ENCODE results near the gene PPEF1. TPM values are rescaled to one million over a fixed set of nuclear protein-coding genes. Genes with fewer than 3 reads are reported as not detected.
A peak's percentile ranks its signal among the peaks of the same experiment; 100 is the strongest.

PPEF1 gene
- total RNA-seq, 1 experiment from 2014 or later, result not detected

- H3K9ac ChIP-seq (ENCODE audit: low read length), result peak overlapping the region; percentile 66
- no peak for TF ChIP-seq EZH2phosphoT487 (IDR thresholded peaks at IDR 0.05; ENCODE audit: borderline replicate concordance, low read length)
- no peak for TF ChIP-seq CTCF (conservative IDR thresholded peaks at IDR 0.05; ENCODE audit: low read depth, low read length)
- TF ChIP-seq EZH2 (IDR thresholded peaks at IDR 0.05; ENCODE audit: low read length, unreplicated experiment), result no peak
- BruUV-seq (replicated peaks), result no TSS peak
- H3K79me2 ChIP-seq (ENCODE audit: low read length), result no peaks in the 10 kb centered on the region
- peak overlapping the region; percentile 91 for H3K4me3 ChIP-seq (ENCODE audit: low read length)
- H2AFZ ChIP-seq (ENCODE audit: low read length), result peak overlapping the region; percentile 98
- H3K4me1 ChIP-seq (ENCODE audit: insufficient read depth, low read length), result peaks cover 4% of the 10 kb centered on the region; the same call in 1 of the 2 replicates
- H3K4me2 ChIP-seq (ENCODE audit: low read length), result peak overlapping the region; percentile 90
- H3K27ac ChIP-seq (ENCODE audit: low read length), result no peak overlapping the region
- CTCF ChIA-PET, result no interaction called here
- no peaks in the 10 kb centered on the region for H3F3A ChIP-seq (ENCODE audit: low read length, unreplicated experiment)
- no peaks in the 10 kb centered on the region for H3K36me3 ChIP-seq (ENCODE audit: low read depth, low read length)
- H3K27me3 ChIP-seq (ENCODE audit: low read length), result no peaks in the 10 kb centered on the region
- ATAC-seq (peak; percentile 47), DNase-seq (no peak)
- H3K9me2 ChIP-seq (replicated peaks; ENCODE audit: low read length), result no peaks in the 10 kb centered on the region
- intact Hi-C loops (cut with micrococcal nuclease), result loop anchor here (1.0 kb wide), 2 partner anchors 212 to 249 kb away; partner anchors contain the start of gene CDKL5
- no peaks in the 10 kb centered on the region for H3K9me3 ChIP-seq (ENCODE audit: low read length)
- no peaks in the 10 kb centered on the region for H4K20me1 ChIP-seq (ENCODE audit: low read length)
- POLR2A ChIA-PET (ENCODE audit: unreplicated experiment), result no interaction called here
Observed at GRCh38 chrX:18674417-18674787, 33.0 kb upstream of the PPEF1 start.

GRCh38 chrX:18674788-18675735 lies 32.4 kb upstream of the PPEF1 start:
- H3K27me3 ChIP-seq (ENCODE audit: low read length), result no peaks in the 10 kb centered on the region
- H3K4me3 ChIP-seq (ENCODE audit: low read length), result peak overlapping the region; percentile 91
- peak overlapping the region; percentile 98 for H2AFZ ChIP-seq (ENCODE audit: low read length)
- POLR2A ChIA-PET (ENCODE audit: unreplicated experiment), result no interaction called here
- TF ChIP-seq EZH2 (IDR thresholded peaks at IDR 0.05; ENCODE audit: low read length, unreplicated experiment) (no peak), CTCF (conservative IDR thresholded peaks at IDR 0.05; ENCODE audit: low read depth, low read length) (no peak), EZH2phosphoT487 (IDR thresholded peaks at IDR 0.05; ENCODE audit: borderline replicate concordance, low read length) (no peak)
- H3K4me1 ChIP-seq (ENCODE audit: insufficient read depth, low read length), result peaks cover 4% of the 10 kb centered on the region; the same call in 1 of the 2 replicates
- CTCF ChIA-PET, result no interaction called here
- intact Hi-C loops (cut with micrococcal nuclease), result loop anchor here (1.0 kb wide), 2 partner anchors 211 to 250 kb away; partner anchors contain the start of gene CDKL5
- H3K9ac ChIP-seq (ENCODE audit: low read length), result peak overlapping the region; percentile 77
- H3K4me2 ChIP-seq (ENCODE audit: low read length), result peak overlapping the region; percentile 90
- H4K20me1 ChIP-seq (ENCODE audit: low read length), result no peaks in the 10 kb centered on the region
- peak overlapping the region; percentile 30; the same call in 1 of the 2 replicates for H3K27ac ChIP-seq (ENCODE audit: low read length)
- no peaks in the 10 kb centered on the region for H3K9me2 ChIP-seq (replicated peaks; ENCODE audit: low read length)
- BruUV-seq (replicated peaks), result TSS peak; percentile 67
- H3K9me3 ChIP-seq (ENCODE audit: low read length), result no peaks in the 10 kb centered on the region
- H3F3A ChIP-seq (ENCODE audit: low read length, unreplicated experiment), result no peaks in the 10 kb centered on the region
- ATAC-seq (peak; percentile 82), DNase-seq (peak; percentile 86)
- H3K79me2 ChIP-seq (ENCODE audit: low read length), result no peaks in the 10 kb centered on the region
- H3K36me3 ChIP-seq (ENCODE audit: low read depth, low read length), result no peaks in the 10 kb centered on the region

- Histone ChIP-seq H3K4me1 (ENCODE audit: insufficient read depth, low read length) (peaks cover 4% of the 10 kb centered on the region; the same call in 1 of the 2 replicates), H2AFZ (ENCODE audit: low read length) (no peak overlapping the region), H3K27ac (ENCODE audit: low read length) (no peak overlapping the region), H3K9me2 (replicated peaks; ENCODE audit: low read length) (no peaks in the 10 kb centered on the region), H3K9ac (ENCODE audit: low read length) (no peak overlapping the region), H3K4me2 (ENCODE audit: low read length) (no peak overlapping the region), H3K36me3 (ENCODE audit: low read depth, low read length) (no peaks in the 10 kb centered on the region), H3K4me3 (ENCODE audit: low read length) (no peak overlapping the region), H3F3A (ENCODE audit: low read length, unreplicated experiment) (no peaks in the 10 kb centered on the region), H4K20me1 (ENCODE audit: low read length) (no peaks in the 10 kb centered on the region), H3K9me3 (ENCODE audit: low read length) (no peaks in the 10 kb centered on the region), H3K79me2 (ENCODE audit: low read length) (no peaks in the 10 kb centered on the region), H3K27me3 (ENCODE audit: low read length) (no peaks in the 10 kb centered on the region)
- intact Hi-C loops (cut with micrococcal nuclease), result no loop called here
- POLR2A ChIA-PET (ENCODE audit: unreplicated experiment), result no interaction called here
- no peak for TF ChIP-seq EZH2 (IDR thresholded peaks at IDR 0.05; ENCODE audit: low read length, unreplicated experiment)
- no peak for TF ChIP-seq CTCF (conservative IDR thresholded peaks at IDR 0.05; ENCODE audit: low read depth, low read length)
- TF ChIP-seq EZH2phosphoT487 (IDR thresholded peaks at IDR 0.05; ENCODE audit: borderline replicate concordance, low read length), result no peak
- no TSS peak for BruUV-seq (replicated peaks)
- CTCF ChIA-PET, result no interaction called here
- no peak for ATAC-seq
- no peak for DNase-seq
Observed at GRCh38 chrX:18676050-18676449, 31.4 kb upstream of the PPEF1 start.

Data from PC-3 (cell line).